DND-41 (cell line): ENCODE results near the gene CCDC28B.

Experiments
- CTCF ChIP-seq: IDR thresholded peaks from 2 replicates; pipeline ENCODE4 v1.5.1; 2012; ENCODE audit warnings: borderline replicate concordance, low read length, moderate library complexity, mild to moderate bottlenecking; ENCODE audit not compliant: poor library complexity, severe bottlenecking; ENCODE audit errors: extremely low read depth
- EZH2 ChIP-seq: IDR thresholded peaks from 3 replicates; pipeline ENCODE4 v1.6.1; 2012; ENCODE audit warnings: borderline replicate concordance, low read depth, mild to moderate bottlenecking, moderate library complexity, low read length, inconsistent platforms; ENCODE audit not compliant: severe bottlenecking

GRCh38 chr1:32221581-32221979 lies 21.2 kb downstream of the CCDC28B start:
- TF ChIP-seq CTCF (no peak), EZH2 (no peak)
